ENCODE data around the gene LDLRAP1.

The LDLRAP1 gene

DNA sequence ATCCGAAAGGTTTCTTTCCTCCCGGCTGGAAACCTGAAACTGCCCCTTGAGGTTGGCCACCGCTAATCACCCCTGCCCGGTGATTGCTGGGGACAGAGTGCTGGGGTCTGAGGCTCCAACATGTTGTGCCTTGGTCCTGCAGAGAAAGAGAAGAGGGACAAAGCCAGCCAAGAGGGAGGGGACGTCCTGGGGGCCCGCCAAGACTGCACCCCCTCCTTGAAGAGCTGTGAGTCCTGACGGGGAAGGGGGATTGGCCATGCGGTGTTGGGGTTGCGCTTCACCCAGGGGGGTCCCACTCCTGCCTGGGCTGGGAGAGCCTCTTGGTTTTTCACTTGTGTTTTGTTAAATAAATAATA, 19.5 kb downstream of the LDLRAP1 start:
- DNase-seq, result no peak

DNA sequence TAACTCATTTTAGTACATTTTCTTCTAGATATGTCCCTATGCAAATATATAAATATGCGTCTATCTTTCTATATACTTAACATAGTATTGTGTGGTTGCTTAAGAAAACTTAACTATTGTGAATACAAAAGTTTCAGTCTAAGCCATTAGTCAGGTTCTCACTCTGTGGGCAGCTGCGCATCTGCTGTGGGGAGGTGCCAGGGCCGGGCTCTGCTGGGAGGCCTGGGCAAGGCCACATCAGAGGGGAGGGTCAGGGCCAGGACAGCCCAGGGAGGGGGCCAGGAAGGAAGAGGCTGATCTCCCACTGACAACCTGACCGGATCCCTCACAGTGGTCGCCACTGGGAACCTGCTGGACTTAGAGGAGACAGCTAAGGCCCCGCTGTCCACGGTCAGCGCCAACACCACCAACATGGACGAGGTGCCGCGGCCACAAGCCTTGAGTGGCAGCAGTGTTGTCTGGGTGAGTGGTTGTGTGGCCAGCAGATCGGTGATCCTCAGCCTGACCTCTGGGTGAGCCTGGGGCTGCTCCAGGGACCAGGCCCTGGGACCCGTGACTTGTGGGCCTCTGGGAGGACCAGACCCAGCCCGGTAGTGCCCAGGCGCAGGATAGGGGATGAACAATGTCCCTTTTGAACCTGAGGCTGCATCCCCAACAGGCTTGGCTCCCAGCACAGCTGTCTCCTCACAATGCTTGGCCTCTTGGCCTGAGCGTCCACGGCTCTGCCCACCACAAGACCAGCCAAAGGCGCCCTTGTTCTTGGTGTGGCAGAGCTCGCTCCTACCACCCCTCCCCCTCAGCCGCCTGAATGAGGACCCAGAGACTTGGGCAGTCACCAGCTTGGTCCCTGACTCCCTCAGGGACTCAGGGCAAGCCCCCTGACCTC, 20.2 kb downstream of the LDLRAP1 start:
- DNase-seq, result no peak

DNA sequence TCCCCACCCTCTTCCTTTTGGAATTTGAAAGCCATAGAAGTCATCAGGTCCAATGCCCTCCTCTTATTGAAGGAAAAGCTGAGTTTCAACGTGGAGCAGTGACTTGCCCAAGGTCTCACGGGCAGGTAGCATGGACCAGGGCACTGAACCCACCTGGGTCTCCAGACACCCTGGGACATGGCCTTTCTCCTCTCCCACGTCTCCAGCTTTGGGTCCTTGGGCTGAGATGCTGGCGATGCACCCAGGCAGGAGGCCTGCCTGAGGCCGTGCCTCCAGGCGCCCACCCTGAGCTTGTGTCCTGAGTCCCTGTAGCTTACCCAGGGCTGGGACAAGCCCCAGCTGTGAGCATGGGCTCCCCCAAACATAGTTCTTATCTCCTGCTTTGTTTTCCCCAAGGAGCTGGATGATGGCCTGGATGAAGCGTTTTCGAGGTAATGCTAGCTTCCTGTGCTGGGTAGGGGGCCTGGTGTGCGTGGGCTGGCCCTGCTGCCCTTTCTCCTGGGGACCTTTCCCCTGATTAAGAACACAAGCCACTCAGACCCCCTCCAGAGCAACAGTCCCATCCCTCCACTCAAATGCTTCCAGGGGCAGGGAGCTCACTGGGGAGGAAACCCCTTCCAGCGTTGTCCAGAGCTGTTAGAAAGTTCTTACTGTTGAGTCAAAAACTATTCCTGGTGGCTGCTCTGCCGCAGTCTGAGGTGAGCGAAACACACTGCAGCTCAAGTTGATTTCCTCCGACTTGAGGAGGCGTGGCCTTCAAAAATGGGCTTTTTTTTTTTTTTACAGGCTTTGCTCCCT, 21.6 kb downstream of the LDLRAP1 start:
- DNase-seq, result no peak

DNA sequence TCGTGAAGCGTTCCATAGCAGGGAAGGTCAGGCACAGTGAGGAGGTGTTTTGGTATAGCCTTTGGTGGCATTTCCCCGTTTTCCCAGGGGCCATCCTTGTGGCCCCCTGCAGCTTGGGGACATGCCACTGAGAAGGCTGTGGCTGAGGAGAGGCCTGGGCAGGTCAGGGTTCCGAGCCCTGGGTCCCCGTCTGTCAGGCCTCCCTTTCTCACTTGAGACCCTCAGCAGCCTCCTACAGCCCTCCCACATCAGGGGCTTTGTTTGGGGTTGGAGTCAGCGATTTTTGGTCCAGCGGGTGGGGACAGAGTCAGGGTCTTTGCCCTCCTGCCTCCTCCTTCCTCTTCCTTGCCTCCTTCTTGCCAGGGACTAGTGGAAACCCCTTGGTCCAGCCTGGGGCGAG, 22.2 kb downstream of the LDLRAP1 start:
- no peak for DNase-seq

DNA sequence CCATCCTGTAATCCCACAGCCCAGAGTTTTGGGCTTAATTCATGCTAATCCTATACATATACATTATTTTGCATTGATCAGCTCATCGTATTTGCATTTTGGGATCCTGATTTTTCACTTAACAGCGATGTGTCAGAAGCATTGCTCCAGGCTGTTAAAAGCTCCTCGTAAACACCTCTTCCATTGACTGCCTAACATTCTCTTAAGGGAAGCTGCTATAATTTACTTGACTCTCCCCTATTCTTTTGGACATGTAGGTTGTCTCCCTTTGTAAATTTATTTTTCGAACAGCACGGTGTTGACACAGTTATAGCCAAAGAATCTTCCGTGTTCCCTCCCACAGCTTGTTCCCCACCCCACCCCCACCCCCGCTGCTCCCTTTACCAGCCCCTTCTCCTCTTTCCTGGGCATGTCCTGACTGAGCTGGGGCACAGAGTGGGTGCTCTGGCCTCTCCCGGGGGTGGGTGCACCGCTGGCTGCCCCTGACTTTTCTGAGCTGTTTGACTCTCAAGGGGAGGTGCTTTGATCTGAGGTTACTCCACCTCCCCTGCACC, 22.8 kb downstream of the LDLRAP1 start:
- DNase-seq, result no peak

DNA sequence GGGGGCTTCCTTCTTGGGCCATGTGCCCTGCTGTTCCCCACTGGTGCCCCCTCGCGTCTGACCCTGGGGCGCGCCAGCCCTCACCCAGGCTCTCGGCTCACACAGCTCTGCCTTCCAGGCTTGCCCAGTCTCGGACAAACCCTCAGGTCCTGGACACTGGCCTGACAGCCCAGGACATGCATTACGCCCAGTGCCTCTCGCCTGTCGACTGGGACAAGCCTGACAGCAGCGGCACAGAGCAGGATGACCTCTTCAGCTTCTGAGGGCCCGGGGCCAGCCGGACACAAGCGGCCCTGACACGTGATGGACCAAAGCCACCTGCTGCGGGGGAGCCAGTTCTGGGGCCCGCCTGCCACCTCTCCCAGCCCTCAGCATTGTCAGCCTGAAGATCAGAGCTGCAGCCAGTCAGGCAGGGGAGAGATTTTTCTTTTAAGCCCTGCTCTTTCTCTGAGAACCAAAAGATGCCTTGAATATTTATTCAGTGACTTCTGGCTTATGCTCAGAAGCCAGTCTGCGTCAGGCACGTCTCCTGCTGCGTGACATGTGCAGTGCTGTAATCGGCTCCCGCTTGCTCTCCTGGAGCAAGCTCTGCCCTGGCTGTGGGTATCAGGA, 23.4 kb downstream of the LDLRAP1 start:
- no peak for DNase-seq

DNA sequence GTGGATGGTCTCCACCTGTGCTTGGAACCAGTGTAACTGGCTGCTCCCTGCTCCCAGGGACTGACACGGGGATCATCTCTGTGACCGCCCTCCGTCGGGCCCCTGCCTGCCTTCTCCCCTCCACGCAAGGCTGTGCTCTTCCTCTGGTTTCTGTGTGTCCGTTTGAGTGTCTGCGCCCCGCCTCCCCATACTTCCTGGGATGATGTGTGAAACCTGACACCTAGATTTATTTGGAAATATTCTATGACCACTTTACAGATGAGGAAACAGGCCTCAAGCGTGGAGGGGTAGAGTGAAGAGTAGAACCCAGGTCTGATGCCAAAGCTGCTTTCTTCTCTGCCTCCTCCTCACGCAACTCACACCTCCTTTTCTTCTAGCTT, 24.3 kb downstream of the LDLRAP1 start:
- DNase-seq, result no peak

DNA sequence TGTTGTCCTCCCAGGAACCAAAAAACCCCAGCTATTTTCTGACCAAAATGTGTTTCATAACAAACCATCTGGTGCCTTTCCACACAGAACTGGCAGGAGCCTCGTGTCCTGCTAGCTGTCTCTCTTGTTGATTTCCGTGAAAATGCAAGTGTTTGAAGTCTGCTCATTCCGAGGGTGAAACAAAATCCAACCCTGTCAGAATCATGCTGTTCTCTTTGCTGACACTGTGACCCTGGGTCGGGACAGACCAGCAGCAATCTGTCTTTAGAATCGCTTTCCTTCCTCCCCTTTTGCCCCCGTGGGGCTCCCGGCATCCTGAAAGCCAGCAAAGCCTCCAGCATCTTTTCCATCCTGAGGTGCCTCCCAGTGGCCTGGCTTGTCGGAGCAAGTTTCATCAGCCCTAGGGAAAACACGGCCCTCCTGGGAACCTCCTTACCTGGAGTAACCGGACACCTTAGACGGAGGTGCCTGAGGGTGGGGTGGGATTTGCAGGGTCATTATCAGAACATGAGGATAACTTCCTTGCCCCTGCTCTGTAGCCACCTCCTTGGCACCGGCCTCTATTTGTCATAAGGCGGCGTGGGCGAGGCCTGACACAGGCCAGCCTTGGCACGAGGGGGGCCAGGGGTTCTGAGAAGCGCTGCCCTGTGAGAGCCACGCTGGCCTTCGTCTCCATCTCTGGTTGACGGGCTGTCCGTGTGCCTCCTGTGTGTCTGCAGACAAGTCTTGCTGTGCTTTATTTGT, 24.9 kb downstream of the LDLRAP1 start:
- DNase-seq, result peak in 1 of 2 experiments; percentile 30

DNA sequence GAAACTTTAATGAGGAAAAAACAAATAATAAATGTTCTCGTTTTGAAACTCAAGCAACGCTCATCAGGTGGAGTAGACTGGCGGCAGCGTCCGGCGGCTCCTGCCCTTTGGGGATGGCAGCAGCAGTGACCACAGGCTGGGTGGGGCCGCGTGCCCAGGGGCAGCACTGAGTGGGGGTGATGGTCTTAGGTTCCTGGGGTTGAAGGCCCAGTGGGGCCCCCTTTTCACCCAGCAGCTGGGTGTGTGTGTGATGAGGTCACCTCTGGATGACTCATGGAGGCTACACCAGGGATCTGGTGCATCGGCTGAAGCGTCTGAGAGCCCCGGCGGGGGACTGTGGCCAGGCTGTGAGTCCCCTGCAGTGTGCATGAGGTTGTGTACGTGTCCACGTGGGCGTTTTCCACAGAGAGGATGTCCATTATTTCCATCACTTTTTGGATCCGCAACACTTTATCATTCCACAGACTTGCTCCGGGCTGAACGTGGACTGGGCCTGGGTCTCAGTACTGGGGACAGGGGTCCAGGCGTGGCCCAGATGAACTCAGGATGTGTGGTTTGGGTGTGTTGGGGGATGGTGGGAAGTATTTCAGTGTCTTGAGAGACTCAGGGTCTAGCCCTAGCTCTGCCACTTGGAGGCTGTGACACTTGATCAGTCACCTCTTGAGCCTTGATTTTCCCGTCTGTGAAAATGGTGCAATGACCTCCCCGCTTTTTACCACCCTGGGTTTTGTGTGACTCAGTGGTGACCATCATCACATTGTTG, 25.6 kb downstream of the LDLRAP1 start:
- DNase-seq, result no peak

DNA sequence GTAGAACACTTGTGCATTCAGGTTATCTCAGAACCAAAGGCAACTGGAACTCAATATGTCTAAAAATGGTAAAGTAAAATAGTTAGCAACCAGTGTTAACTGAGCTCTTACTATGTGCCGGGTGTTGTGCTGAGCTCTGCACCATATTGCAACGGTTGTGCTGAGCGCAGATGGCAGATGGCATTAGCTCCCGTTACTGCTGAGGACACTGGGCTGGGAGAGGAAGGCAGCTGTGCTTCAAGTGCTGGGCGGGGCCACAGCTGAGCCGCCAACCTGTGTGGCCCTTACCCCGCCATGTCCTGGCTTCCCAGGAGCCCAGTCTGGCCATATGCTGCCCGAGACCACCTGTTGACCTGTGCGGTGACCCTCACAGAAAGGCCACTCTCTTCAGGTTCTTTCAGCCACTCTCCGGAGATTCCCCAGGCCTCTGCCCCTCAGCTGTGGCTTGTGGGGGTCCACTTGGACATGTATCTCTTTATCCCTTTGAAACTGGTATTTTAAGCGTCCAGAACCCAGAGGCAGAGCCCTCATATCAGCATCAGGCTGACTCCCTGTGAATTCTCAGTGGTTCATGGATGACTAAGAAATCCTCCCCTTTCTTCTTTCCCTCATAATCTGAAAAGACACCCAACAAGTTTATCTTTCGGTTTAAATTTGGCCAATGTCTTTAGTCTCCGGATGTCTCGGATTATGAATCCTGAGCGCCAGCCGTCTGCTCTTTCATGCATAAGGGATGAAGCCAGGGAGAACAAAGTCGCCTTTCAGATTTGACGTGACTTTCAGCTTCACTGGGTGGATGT, 26.4 kb downstream of the LDLRAP1 start:
- DNase-seq, result no peak

DNA sequence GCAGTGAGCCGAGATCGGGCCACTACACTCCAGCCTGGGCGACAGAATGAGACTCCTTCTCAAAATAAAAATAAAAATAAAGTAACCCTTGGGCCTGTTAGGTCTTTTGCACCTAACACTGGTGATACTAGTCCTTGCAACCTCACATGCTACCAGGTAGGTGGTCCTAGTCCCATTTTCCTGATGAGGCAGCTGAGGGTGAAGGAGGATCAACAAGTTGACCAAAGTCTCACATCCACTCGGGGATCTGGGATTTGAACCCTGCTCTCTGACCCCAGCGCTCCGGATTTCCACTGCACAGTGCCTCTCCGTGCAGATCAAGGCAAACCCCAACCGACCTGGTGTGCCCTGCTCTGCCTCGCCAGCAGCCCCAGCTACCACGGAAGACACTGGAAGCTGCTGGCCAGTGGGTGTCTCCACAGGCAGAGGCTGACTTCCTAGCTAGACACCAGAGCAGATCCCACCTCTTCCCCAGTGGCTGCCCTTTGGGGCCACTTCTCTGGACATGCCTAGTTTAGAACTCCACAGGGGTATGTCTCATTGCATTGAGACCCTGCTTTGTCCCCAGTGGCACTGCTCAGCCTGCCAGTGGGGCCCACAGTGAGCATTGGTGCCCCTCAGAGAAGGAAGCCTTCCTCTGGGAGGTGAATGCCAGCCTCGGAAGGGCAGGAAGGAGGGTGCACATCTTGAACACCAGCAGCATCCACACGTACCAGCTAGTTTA, 27.6 kb downstream of the LDLRAP1 start:
- no peak for DNase-seq

DNA sequence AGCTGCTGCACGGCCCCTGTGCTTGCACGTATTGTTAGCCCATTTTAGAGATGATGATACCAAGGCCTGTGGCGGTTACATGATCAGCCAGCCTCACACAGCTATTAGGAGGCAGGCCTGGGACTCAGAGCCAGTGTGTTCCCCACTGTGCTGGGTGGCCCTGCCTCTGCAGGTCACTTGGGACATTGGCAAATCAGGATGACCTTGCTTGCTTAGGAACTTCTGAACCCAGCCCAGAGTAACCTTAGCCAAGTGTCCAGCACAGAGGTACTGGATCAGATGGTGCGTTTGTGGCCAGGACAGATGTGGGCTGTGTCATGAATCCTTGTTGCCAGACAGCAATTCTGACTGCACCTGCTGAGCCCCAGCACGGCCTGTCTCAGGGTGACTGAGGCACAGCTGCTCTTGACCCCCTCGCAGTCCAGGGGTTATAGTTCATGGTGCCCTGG, 28.1 kb downstream of the LDLRAP1 start:
- DNase-seq, result no peak

DNA sequence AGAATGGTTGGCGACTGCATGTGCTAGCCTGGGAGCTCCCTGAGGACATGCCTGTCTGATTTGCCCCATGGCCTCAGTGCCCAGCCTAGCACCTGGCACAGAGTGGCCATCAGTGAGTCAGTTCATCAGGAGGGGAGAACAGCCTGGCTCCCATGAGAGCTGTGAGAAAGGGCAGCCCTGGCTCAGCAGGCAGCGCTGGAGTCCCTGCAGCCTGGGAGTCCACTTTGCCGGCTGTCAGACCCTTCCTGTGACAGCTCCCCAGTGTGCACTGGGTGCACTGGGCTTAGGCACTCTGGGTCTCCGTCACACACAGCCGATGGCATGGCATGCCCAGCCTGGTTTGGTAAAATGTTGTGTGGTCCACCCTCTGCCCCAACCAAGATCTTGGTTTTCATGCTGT, 28.7 kb downstream of the LDLRAP1 start:
- no peak for DNase-seq

DNA sequence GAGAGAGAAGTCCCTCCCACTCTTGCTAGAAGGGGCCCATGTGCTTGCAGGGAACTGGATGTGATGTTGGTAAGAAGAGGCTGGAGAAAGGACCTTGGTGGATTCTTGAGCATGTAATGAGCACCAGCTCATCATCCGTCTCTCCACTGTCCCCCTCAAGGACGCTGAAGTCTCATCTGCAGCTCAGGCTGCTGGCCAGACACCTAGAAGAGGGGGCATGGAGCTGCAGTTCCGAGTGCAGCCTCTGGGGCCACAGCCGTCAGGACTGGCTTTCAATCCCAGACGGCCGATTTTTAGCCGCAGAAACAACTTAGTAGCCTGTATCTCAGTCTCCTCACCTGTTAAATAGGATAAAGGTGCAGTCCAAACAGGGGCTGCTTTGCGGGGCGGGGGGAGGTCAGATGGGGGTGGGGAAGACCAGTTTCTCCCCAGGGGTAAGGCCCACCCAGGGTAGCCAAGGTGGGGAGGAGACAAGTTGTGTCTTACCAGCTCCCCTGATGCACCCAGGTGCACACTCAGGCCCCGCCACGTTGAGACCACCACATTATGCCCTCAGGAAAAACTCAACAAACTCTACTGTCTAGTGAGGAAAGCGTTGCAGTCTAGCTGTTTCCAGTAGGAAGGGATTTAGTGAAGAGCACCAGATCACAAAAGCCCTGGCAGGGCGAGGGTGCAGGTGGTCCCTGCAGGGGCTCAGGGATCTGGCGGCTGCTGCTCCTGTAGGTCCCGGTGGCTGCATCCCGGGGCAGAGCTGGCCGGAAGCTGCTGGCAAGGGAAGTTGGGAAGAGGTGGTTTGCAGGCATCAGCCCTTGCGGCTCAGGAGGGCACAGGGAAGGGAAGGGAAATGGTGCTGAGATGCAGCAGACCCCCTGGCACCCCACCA, 29.5 kb downstream of the LDLRAP1 start:
- no peak for DNase-seq

DNA sequence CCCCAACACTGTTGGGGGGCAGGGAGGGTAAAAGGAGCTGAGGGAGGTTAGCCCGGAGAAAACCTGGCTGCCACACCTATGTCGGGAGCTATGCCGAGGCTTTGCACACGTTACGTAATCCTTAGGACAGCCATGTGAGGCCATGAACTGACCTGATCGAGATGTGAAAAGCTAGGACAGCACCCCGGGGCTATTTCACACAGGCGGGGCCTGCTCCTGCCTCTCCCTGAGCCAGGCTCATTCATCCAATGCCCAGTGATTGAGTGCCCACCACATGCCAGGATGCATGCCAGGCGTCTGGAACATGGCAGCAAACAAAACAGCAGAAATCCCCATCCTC, 30.2 kb downstream of the LDLRAP1 start:
- DNase-seq, result no peak

DNA sequence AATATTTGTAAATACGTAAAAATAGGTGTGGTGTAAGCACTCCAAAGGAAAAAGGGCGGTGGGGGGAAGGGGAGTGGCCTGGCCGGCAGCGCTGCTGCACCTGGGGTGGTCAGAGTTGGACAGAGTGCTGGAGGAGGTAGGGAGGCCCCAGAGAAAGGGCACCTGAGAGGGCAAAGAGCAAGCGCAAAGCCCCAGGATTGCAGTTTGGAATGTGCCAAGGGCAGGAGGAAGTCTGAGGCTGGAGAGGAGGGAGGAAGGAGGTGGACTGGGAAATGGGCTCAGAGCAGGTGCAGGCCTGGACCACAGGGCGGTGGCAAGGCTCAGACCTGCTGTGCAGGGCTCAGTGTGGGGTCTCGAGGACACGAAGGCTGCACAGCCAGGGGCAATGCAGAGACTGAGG, 30.6 kb downstream of the LDLRAP1 start:
- no peak for DNase-seq

DNA sequence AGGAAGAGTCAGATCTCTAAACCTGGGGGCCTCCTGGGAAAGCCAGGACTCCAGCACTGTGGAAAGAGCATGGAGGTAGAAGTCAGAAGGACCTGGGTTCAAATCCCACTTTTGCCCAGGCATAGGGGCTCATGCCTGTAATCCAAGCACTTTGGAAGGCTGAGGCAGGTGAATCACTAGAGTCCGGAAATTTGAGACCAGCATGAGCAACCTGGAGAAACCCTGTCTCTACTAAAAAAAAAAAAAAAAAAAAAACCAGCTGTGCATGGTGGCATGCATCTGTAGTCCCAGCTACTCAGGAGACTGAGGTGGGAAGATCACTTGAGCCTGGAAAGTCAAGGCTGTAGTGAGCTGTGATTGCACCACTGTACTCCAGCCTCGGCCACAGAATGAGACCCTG, 31.8 kb downstream of the LDLRAP1 start:
- DNase-seq, result no peak

DNA sequence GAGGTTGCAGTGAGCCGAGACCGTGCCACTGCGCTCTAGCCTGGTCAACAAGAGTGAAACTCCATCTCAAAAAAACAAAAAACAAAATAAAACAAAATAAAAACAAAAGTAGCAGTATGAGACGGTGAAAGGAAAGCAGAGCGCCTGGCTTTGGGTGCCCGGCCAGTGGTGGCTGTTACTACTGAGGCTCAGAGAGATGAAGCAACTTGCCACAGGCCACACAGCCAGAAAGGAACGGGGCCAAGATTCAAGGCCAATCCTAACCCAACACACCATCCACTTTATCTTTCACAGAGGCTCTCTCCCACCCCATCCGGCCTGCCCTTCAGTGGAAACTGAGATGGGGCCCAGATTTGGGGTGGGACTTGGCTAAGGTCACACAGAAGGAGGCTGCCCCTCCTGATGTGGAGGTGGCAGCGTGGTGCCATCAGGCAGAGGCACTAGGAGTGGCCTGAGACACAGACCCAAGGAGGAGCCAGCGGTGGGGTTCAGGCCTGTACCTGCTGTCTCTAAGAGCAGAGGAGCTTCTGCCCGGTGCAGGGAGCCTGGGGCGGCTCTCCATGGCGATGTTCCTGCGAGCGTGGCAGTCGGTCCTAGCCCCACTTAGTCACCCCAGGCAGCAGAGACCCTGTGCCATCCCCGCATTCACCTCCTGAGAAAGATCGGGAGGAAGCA, 33.2 kb downstream of the LDLRAP1 start:
- no peak for DNase-seq
